Adipocyte (in vitro differentiated cells): ENCODE results near the gene ERAP2.
A peak's percentile ranks its signal among the peaks of the same experiment; 100 is the strongest.

Source experiments
- DNase-seq: peaks from one replicate; pipeline ENCODE4 v3.0.0-alpha.2; 2015; ENCODE audit warnings: low read depth
- H3K27me3 ChIP-seq: replicated peaks from 2 replicates; pipeline ENCODE4 v1.7.0; 2013; ENCODE audit warnings: mild to moderate bottlenecking, low read length, moderate library complexity; ENCODE audit not compliant: control insufficient read depth, insufficient read depth
- H3K36me3 ChIP-seq: 2 replicates; pipeline ENCODE4 v1.7.0; 2013; ENCODE audit warnings: low read length, mild to moderate bottlenecking, moderate library complexity; ENCODE audit not compliant: control insufficient read depth, insufficient read depth, severe bottlenecking
- H3K4me1 ChIP-seq: 2 replicates; pipeline ENCODE4 v1.7.0; 2013; ENCODE audit warnings: mild to moderate bottlenecking, low read length, moderate library complexity; ENCODE audit not compliant: control insufficient read depth, insufficient read depth
- H3K4me3 ChIP-seq: 2 replicates; pipeline ENCODE4 v1.7.0; 2013; ENCODE audit warnings: mild to moderate bottlenecking, low read length, moderate library complexity
- H3K9ac ChIP-seq: 2 replicates; pipeline ENCODE4 v1.7.0; 2013; ENCODE audit warnings: mild to moderate bottlenecking, low read length, moderate library complexity
- H3K9me3 ChIP-seq: 2 replicates; pipeline ENCODE4 v1.7.0; 2013; ENCODE audit warnings: mild to moderate bottlenecking, low read length, moderate library complexity; ENCODE audit not compliant: control insufficient read depth

Gene ERAP2

GRCh38 chr5:96952974-96953730 lies 76.9 kb downstream of the ERAP2 start:
- DNase-seq, result no peak
- Histone ChIP-seq H3K9me3 (no peaks in the 10 kb centered on the region), H3K27me3 (no peaks in the 10 kb centered on the region), H3K4me3 (no peak overlapping the region), H3K4me1 (peaks cover 22% of the 10 kb centered on the region), H3K36me3 (no peaks in the 10 kb centered on the region), H3K9ac (no peak overlapping the region)

GRCh38 chr5:96957254-96958049 lies 81.2 kb downstream of the ERAP2 start:
- Histone ChIP-seq H3K4me1 (peaks cover 38% of the 10 kb centered on the region), H3K9ac (no peak overlapping the region)
- DNase-seq, result no peak

GRCh38 chr5:96958977-96959376 lies 82.7 kb downstream of the ERAP2 start:
- no peak for DNase-seq
- H3K4me1 ChIP-seq, result peaks cover 47% of the 10 kb centered on the region
- H3K36me3 ChIP-seq, result peaks cover 2% of the 10 kb centered on the region
- no peaks in the 10 kb centered on the region for H3K9me3 ChIP-seq
- H3K27me3 ChIP-seq, result no peaks in the 10 kb centered on the region
- no peak overlapping the region for H3K9ac ChIP-seq
- no peak overlapping the region for H3K4me3 ChIP-seq

More at GRCh38 chr5:96957254-96958049, 81.2 kb downstream of the ERAP2 start:
- H3K4me3 ChIP-seq, result no peak overlapping the region
- H3K27me3 ChIP-seq, result no peaks in the 10 kb centered on the region
- peaks cover 2% of the 10 kb centered on the region for H3K36me3 ChIP-seq
- no peaks in the 10 kb centered on the region for H3K9me3 ChIP-seq

- H3K9ac ChIP-seq, result no peak overlapping the region
- no peak overlapping the region for H3K4me3 ChIP-seq
- H3K36me3 ChIP-seq, result peaks cover 2% of the 10 kb centered on the region
- DNase-seq, result no peak
- no peaks in the 10 kb centered on the region for H3K9me3 ChIP-seq
- peaks cover 55% of the 10 kb centered on the region for H3K4me1 ChIP-seq
- H3K27me3 ChIP-seq, result no peaks in the 10 kb centered on the region
Measured at GRCh38 chr5:96961053-96961452, 84.8 kb downstream of the ERAP2 start.

- Histone ChIP-seq H3K4me3 (no peak overlapping the region), H3K9me3 (no peaks in the 10 kb centered on the region), H3K4me1 (peaks cover 48% of the 10 kb centered on the region), H3K27me3 (no peaks in the 10 kb centered on the region), H3K9ac (no peak overlapping the region), H3K36me3 (peaks cover 2% of the 10 kb centered on the region)
- DNase-seq, result no peak
Measured at GRCh38 chr5:96962540-96962991, 86.3 kb downstream of the ERAP2 start.

GRCh38 chr5:96963267-96963666 lies 87.0 kb downstream of the ERAP2 start:
- H3K4me1 ChIP-seq, result peaks cover 48% of the 10 kb centered on the region
- H3K27me3 ChIP-seq, result no peaks in the 10 kb centered on the region
- peaks cover 2% of the 10 kb centered on the region for H3K36me3 ChIP-seq
- peak; percentile 39 for DNase-seq
- H3K9ac ChIP-seq, result no peak overlapping the region
- peak overlapping the region; percentile 44 for H3K4me3 ChIP-seq
- no peaks in the 10 kb centered on the region for H3K9me3 ChIP-seq

GRCh38 chr5:96966801-96967200 lies 90.5 kb downstream of the ERAP2 start:
- DNase-seq, result no peak
- Histone ChIP-seq H3K4me1 (peaks cover 60% of the 10 kb centered on the region), H3K27me3 (no peaks in the 10 kb centered on the region), H3K9ac (no peak overlapping the region), H3K36me3 (no peaks in the 10 kb centered on the region), H3K4me3 (no peak overlapping the region), H3K9me3 (no peaks in the 10 kb centered on the region)

GRCh38 chr5:96967400-96967799 lies 91.1 kb downstream of the ERAP2 start:
- H3K27me3 ChIP-seq, result no peaks in the 10 kb centered on the region

GRCh38 chr5:96968074-96968473 lies 91.8 kb downstream of the ERAP2 start:
- peaks cover 47% of the 10 kb centered on the region for H3K4me1 ChIP-seq
- peak overlapping the region; percentile 28 for H3K9ac ChIP-seq
- DNase-seq, result peak; percentile 51
- H3K9me3 ChIP-seq, result no peaks in the 10 kb centered on the region
- no peaks in the 10 kb centered on the region for H3K36me3 ChIP-seq
- no peaks in the 10 kb centered on the region for H3K27me3 ChIP-seq
- H3K4me3 ChIP-seq, result peak overlapping the region; percentile 39

More at GRCh38 chr5:96967400-96967799, 91.1 kb downstream of the ERAP2 start:
- Histone ChIP-seq H3K9ac (no peak overlapping the region), H3K36me3 (no peaks in the 10 kb centered on the region), H3K9me3 (no peaks in the 10 kb centered on the region), H3K4me3 (no peak overlapping the region), H3K4me1 (peaks cover 54% of the 10 kb centered on the region)
- no peak for DNase-seq

- H3K9ac ChIP-seq, result peak overlapping the region; percentile 35
- peak overlapping the region; percentile 48 for H3K4me3 ChIP-seq
- DNase-seq, result peak; percentile 58
- H3K27me3 ChIP-seq, result no peaks in the 10 kb centered on the region
- no peaks in the 10 kb centered on the region for H3K9me3 ChIP-seq
- peaks cover 1% of the 10 kb centered on the region for H3K36me3 ChIP-seq
- H3K4me1 ChIP-seq, result peaks cover 42% of the 10 kb centered on the region
Measured at GRCh38 chr5:96968614-96969013, 92.3 kb downstream of the ERAP2 start.
